Suppressor macrophage treated with lipopolysaccharide for 1 hour (primary cell): ENCODE measurements around the gene SPATA20.

Experiments used
- DNase-seq, 3 donors: peaks; one replicate each; pipeline ENCODE4 v3.0.0-alpha.2; 2020 to 2022

The SPATA20 gene

DNA sequence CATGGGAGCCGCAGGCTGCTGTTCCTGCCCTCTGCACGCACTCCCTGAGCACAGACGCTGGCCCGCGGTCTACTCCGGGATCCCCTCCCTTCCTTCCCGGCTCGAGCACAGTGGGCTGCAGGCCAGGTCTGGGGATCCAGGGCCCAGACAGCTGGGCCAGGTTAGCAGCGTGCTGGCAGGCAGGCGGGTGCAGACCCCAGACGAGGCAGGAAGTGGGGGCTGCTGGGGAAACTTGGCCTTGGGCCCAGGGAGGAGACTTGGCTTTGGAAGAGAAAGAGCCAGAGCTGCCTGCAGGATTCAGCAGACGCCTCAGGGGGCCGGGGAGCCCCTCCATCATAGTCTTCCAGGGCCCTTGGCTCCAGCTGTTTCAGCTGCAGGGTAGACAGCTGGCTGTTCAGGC lies 57.5 kb downstream of the SPATA20 start:
- no peak for DNase-seq

DNA sequence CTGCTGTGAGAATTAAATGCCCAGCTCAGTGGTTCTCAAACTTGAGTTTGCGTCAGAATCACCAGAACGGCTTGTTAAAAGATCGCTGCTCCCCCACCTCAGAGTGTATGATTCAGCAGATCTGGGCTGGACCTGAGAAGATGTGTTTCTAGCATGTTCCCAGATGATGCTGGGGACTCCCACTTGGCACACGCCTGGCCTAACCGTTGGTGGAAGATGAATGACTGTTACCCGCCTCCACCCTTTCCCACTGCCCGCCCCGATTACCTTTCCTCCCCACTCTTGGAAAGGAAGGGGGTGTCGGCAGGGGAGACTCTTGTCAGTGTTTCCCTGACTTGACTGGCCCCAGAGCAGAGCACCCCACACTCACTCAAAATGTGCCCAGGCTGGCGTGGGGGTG lies 58.5 kb downstream of the SPATA20 start:
- no peak for DNase-seq
